ENCODE results near the gene LUC7L3.
A peak's percentile ranks its signal among the peaks of the same experiment; 100 is the strongest.
"Not testable (repeated sequence)": the region's sequence is repeated elsewhere in the genome, so short reads cannot be mapped to it uniquely, and the experiment has no call there.

Gene LUC7L3, protein sequence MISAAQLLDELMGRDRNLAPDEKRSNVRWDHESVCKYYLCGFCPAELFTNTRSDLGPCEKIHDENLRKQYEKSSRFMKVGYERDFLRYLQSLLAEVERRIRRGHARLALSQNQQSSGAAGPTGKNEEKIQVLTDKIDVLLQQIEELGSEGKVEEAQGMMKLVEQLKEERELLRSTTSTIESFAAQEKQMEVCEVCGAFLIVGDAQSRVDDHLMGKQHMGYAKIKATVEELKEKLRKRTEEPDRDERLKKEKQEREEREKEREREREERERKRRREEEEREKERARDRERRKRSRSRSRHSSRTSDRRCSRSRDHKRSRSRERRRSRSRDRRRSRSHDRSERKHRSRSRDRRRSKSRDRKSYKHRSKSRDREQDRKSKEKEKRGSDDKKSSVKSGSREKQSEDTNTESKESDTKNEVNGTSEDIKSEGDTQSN

DNA sequence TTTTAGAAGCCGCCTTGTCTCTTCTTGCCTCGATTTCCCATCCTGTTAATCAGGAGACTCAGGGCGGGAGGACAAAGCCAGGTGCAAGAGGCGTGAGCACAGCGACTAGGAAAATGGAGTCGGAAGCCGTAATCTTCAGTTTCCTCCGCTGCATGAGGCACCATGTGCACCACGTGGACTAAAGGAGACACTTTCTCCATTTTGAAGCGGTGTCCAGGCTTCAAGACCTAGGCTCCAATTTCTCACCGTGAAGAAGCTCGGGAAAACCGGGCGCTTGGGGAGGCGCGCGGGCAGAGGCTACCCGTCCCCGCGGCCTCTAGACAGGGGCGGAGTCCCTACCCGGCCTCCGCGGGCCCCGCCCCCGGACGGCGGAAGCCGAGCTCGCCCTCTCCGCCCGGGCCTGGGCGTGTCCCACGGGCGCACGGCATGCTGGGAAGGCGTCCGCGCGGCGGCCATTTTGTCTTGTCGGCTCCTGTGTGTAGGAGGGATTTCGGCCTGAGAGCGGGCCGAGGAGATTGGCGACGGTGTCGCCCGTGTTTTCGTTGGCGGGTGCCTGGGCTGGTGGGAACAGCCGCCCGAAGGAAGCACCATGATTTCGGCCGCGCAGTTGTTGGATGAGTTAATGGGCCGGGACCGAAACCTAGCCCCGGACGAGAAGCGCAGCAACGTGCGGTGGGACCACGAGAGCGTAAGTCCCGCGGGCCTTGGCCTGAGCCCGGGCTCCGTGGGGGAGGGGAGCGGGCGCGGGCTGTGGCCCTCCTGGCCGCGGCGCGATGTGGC, at the start of gene LUC7L3:
LUC7L3 (plus strand) TSS at position 460 of the 780 bp plus-strand sequence; CDS start at position 590, 130 bp downstream.
- peak; percentile 84 to 88 (median 85) for DNase-seq

DNA sequence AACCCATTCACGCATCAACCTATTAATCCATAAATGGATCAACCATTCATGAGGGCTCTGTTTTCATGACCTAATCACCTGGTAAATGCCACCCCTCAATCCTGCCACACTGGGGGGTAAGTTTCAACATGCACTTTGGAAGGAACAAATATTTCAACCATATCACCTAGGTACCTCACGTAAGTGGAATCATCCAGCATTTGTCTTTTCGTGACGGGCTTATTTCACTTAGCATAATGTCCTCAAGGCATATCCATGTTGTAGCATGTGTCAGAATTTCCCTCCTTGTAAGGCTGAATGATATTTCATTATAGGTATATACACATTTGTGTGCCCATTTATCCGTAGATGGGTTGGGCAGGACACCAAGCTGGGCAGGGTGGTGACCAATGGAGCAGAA, 47.3 kb upstream of the LUC7L3 start:
- no peak for DNase-seq

DNA sequence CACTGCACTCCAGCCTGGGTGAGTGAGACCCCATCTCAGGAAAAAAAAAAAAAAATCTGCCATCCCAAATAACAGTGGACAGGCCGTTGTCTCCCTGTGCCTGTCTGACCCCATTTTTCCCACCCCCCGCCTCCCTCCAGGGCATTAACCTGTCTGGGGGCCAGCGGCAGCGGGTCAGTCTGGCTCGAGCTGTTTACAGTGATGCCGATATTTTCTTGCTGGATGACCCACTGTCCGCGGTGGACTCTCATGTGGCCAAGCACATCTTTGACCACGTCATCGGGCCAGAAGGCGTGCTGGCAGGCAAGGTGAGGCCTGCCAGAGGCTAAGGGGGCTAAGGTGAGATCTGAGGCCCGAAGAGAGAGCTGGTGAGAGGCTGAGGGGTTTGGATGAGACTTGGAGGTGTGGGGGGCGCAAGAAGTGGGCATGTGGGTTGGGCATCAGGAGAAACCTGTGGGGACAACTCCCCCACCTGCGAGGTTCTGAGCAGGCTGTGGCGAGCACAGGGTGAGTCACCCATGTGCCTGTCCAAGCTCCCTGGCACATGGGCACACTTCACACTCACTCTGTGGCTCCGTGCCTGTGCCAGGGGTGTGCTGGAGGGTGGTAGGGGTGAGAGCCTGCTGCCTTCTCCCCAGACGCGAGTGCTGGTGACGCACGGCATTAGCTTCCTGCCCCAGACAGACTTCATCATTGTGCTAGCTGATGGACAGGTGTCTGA, 46.4 kb upstream of the LUC7L3 start:
- DNase-seq = no peak

DNA sequence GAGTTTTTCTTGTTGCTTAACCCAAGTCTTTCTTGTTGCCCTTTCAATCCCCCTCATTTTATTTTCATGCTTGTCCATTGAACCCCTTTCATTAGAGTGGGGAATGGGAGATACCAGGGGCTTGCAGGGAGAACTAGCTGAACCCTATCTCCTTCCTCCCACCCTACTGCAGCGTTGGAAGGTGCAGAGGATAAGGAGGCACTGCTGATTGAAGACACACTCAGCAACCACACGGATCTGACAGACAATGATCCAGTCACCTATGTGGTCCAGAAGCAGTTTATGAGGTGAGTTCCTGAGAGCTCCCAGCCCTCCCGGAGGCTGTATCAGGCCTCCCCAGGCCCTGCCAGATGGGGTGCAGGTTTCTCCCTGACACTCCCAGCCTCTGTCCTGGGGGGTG, 44.2 kb upstream of the LUC7L3 start:
- DNase-seq = no peak

DNA sequence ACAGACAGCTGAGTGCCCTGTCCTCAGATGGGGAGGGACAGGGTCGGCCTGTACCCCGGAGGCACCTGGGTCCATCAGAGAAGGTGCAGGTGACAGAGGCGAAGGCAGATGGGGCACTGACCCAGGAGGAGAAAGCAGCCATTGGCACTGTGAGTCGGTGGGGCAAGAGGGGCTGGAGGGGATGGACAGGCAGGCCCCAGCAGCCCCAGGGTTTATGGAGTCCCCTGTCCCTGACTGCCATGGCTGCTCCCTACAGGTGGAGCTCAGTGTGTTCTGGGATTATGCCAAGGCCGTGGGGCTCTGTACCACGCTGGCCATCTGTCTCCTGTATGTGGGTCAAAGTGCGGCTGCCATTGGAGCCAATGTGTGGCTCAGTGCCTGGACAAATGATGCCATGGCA, 43.8 kb upstream of the LUC7L3 start:
- no peak for DNase-seq

DNA sequence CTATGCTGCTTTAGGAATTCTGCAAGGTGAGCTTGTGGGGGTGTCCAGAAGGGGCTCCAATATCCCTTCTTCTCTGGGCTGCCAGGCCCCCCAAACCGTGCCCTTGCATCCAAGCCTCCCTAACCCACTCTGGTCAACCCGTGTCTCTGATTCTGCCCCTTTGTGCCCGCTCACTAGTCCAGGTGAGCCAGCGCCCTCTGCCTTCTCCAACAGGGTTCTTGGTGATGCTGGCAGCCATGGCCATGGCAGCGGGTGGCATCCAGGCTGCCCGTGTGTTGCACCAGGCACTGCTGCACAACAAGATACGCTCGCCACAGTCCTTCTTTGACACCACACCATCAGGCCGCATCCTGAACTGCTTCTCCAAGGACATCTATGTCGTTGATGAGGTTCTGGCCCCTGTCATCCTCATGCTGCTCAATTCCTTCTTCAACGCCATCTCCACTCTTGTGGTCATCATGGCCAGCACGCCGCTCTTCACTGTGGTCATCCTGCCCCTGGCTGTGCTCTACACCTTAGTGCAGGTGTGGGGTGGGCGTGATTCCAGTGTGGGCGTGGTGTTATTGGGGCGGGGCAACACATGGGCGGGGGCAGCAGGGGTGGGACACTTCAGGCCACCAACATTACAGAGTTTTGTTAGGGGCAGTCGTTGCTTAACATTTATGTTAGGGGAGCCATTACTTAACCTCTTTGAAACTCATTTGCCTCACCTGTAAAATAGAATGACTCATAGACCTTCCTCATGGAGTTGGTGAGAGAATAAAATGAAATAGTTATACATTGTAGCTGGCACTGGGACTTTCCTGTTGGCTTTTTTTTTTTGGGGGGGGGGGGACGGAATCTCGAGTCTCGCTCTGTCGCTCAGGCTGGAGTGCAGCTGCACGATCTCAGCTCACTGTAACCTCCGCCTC, 43.1 kb upstream of the LUC7L3 start:
- DNase-seq = no peak

DNA sequence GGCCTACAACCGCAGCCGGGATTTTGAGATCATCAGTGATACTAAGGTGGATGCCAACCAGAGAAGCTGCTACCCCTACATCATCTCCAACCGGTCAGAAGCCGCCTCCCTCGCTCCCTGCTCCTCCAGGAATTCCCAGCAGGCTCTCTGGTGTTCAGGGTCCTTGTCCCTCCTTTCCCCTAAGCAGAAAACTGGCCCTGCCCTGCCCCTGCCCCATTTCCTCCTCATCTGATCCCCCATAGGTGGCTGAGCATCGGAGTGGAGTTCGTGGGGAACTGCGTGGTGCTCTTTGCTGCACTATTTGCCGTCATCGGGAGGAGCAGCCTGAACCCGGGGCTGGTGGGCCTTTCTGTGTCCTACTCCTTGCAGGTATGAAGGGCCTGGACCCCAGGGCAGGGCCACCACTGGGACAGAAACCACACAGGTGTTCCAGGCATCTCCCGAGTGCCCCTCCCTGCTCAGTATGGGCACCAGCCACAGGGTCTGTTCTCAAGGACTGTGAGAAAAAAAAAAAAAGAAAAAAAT, 41.5 kb upstream of the LUC7L3 start:
- no peak for DNase-seq

DNA sequence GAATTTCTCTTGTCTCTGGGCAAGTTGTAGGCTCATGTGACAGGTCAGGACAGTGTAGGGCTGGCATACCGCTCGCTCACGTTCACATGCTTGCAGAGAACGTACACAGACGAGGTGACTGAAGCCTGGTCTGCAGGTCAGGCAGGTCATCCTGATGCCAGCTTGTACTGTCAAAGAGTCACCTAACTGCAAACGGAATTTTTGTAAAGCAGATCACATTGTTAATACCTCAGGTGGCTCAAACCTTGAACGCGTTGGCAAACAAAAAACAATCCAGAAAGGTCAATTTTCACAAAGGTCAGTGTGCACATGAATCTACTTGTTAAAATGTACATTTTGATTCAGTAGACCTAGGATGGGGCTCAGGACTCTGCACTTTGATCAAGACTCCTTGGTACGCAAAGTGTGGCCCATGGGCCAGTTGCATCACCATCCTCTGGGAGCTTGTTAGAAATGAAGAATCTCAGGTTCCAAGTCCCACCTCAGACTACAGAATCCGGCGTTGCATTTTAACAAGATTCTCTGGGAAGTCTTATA, 40.3 kb upstream of the LUC7L3 start:
- no peak for DNase-seq

DNA sequence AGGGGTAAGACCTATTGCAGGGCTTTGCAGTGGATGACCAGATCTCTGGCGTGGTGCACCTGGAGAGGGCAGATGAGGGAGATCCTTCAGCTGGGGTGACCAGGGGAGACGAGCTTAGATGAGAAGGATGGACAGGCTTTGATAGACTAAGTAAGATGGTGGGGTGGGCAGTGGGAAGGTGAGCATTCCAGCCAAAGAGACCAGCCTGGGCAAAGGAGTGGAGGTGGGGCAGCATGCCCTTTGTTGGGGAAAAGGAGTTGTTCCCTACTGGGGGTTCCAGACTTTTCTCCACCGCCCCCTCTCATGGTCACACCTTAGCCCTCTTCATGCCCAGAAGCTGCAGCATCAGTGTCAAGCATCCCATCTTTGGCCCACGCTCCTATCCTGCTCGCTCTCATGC, 39.3 kb upstream of the LUC7L3 start:
- no peak for DNase-seq

DNA sequence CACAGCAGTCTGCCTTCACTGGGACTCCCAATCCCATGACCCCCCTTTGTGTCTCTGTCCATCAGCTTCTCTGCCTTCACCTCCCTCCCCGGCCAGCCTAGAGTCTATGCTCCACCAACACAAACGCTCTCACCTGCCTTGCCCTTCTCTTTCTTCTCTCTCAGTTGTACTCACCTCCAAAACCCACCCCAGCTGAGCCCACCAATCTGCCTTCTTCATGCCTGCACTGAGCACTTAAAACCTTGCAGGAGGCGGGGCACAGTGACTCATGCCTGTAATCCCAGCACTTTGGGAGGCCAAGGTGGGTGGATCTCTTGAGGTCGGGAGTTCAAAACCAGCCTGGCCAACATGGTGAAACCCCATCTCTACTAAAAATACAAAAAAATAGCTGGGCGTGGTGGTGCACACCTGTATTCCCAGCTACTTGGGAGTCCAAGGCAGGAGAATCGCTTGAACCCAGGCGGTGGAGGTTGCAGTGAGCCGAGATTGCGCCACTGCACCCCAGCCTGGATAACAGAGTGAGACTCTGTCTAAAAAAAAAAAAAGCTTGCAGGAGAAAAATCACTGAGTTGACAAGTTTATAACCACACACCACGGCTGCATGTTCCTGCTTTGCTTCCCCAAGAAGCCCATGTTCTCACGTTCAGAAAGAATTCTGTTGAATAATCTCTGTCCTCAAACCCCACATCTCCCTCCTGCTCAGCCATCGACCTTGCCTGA, 38.7 kb upstream of the LUC7L3 start:
- not testable (repeated sequence) for DNase-seq

DNA sequence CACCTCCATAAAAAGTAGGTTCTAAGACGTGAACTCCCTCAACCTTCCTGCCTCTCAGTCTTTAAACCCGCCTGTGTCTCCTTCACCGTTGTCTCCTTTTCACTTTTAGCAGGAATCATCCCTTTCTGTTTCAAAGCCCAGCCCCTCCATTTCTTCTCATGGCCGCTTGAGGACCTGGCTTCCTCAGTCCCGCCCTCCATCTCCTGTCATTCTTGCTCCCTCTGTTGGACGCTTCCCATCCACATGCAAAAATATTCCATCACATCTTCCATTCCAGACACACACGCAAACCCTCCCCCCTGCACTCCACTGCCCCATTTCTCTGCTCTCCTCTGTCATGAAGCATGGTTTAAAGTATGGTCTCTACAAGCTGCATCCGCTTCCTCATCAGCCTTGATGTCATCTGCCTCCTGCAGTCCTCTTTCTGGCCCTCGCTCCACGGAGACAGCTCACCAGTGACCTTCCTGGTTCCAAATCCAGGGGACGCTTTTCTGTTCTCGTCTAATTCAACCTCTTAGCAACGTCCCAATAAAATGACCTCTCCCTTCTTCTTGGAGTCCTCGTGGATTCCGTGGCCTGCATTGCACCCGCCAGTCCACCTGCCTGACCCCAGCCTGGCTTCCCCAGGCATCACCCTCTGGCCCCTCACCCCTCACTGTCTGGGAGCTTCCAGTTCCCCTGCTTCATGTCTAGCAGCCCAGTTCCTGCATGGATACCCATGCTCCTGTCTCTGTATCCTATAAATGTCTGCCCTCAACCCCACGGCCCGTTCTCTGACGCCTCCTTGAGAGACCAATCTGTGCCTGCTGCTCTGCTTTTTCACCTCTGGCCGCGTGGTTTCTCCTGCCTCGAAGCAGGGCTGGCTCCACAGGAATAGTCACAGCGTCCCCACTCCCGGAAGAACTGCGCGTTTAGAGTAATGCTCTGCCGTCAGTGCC, 37.9 kb upstream of the LUC7L3 start:
- DNase-seq = no peak

DNA sequence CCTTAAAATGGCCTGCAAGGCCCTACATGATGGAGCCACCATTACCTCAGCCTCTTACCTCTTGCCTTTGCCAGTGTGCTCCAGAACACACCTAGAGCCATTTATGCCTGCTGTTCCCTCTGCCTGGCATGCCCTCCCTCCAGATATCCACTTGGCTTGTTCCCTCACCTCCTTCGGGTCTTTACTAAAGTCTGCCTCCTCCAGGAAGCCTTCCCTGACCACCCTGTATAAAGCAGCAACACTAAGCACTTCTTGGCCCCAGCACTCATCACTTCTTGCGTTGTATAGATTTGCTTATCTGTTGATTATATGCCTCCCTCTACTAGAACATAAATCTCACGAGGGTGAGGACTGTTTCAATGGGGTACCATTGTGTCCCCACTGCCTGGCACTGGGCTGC, 37.0 kb upstream of the LUC7L3 start:
- DNase-seq = no peak

DNA sequence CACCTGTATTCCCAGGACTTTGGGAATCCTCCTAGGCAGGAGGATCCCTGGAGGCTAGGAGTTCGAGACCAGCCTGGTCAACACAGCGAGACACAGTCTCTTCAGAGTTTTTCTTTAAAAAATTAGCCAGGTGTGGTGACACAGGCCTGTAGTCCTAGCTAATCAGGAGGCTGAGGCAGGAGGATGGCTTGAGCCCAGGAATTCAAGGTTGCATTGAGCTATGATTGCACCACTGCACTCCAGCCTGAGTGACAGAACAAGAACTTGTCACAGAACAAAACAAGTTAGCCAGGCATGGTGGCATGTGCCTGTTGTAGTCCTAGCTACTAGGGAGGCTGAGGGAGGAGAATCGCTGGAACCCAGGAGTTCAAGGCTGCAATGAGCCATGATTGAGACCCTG, 36.5 kb upstream of the LUC7L3 start:
- no peak for DNase-seq

DNA sequence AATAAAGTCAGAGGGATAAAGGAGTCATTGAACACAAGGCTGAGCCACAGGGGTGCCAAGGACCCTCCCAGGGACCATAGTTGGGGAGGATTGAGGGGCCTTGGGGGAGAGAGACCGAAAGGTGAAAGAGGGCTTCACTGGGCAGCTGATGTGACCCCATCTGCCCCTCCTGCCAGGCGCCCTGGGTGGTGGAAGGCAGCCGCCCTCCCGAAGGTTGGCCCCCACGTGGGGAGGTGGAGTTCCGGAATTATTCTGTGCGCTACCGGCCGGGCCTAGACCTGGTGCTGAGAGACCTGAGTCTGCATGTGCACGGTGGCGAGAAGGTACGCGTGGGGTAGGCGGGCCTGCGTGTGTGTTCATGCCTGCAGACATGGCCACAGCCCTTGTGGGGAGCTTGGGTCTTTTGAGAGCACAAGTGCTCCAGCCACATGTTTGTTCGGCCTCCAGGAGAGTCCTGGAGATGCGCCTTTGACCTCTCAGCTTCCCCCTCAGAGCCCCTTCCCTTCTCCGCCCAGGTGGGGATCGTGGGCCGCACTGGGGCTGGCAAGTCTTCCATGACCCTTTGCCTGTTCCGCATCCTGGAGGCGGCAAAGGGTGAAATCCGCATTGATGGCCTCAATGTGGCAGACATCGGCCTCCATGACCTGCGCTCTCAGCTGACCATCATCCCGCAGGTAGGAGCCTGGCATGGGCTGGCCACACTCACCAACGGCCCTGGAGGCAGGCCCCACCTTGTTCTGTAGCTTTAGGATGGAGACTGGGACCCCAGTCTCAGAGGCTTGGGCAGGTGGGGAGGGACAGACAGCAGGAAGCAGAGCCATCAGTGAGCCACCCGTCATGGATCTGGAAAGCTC, 35.7 kb upstream of the LUC7L3 start:
- no peak for DNase-seq

DNA sequence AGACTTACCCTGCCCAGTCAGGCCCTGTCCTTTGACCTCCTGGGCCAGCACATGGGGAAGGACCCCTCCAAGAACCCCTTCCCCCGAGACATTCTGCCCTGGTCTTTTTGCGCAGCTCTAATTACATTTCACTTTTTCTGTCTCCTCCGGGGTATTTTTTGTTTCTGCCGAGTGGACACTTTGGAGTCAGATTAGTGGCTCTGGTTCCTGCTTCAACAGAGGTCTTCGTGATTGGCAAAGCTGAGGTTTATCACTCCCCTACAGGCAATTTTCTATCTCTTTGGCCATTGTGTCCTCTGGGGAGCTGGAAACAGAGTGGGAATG, 35.2 kb upstream of the LUC7L3 start:
- DNase-seq = no peak

DNA sequence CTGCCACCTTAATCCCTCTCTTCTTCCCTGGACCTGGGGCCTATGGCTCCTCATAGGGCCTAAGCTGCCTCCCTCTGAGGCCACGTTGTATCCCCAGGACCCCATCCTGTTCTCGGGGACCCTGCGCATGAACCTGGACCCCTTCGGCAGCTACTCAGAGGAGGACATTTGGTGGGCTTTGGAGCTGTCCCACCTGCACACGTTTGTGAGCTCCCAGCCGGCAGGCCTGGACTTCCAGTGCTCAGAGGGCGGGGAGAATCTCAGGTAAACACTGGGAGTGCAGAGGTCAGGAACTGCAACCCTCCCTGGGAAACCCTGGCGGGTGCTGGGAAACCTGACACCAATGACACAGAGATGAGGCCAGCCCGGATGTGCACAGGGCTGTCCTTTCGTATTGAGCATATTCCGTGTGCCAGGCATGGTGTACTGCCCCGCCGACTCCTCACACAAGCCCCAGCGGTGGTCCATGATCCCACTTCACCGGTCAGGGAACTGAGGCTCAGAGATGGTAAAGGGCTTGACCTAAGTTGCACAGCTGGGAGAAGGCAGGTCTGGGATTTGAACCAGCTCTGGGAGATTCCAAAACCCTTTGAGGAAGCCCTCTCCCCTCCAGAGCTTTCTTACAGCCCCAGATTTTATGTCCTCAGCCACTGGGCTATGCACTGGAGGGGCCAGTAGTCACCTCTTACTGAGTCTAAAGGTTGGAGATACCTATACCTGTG, 34.6 kb upstream of the LUC7L3 start:
- DNase-seq = no peak

DNA sequence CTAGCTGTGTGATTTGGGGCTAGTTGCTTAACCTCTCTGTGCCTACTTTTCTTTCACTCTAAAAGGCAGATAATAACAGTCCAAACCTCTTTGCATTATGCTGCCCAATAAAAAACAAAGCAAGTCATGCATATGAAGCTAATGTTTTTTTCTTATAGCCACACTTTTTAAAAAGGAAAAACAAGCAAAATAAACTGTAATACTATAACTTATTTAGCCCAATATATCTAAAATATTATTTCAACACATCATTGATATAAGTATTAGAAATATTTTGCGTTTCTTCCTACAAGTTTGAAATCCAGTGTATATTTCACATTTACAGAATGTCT, 34.1 kb upstream of the LUC7L3 start:
- no peak for DNase-seq

DNA sequence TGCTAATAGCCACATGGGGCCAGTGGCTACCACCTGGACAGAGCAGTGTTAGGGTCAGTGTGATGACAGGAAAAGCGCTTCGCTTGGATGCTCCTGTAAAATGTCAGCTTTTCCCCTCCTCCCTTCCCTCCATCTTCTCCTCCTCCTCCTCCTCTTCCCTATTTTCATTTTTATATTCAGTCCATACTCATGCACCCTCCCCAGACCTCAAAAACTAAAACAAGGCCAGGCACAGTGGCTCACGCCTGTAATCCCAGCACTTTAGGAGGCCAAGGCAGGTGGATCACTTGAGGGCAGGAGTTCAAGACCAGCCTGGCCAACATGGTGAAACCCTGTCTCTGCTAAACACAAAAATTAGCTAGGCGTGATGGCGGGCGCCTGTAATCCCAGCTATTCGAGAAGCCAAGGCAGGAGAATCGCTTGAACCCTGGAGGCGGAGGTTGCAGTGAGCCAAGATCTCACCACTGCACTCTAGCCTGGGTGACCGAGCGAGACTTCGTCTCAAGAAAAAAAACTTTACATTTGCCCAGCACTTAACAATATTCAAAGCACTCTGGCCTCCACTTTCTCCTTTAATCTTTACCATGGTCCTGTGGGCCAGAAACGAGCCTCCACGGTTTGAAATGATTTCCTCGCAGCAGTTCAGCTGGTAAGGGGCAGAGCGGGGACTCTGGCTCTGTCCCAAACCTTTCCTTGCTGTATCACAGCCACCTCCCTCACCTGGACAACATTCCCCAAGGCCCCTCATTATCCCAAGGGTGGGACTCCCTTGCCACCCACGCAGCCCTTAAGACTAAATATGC, 33.5 kb upstream of the LUC7L3 start:
- no peak for DNase-seq
